ENCODE results near the gene UBL7. TPM values are rescaled to one million over a fixed set of nuclear protein-coding genes. Genes with fewer than 3 reads are reported as not detected.

The UBL7 gene
- total and polyA plus RNA-seq, 2 of the 8 experiments (the other 6 are each of a cell fraction or from before 2014, with no cell fraction given) = 71.5 to 183 TPM

- FAIRE-seq (no peak), DNase-seq (ENCODE audit: low read depth in 1 of 2, low spot score in 2 of 2) (no peak)
- Histone ChIP-seq H4K91ac (replicated peaks; ENCODE audit: insufficient read length, low read length) (no peak overlapping the region), H3K23ac (ENCODE audit: insufficient read length) (no peak overlapping the region), H2AFZ (ENCODE audit: low read length) (no peak overlapping the region), H3K4me3 (ENCODE audit: extremely low read depth in 1 of 4, insufficient read depth in 2 of 4, low read depth in 3 of 4, low read length in 4 of 4) (peak overlapping the region; percentile 79 to 97 (median 85)), H3K18ac (ENCODE audit: extremely low read depth, low read length) (no peak overlapping the region), H3K23me2 (ENCODE audit: low read depth, low read length) (peaks cover 15% of the 10 kb centered on the region), H3K36me3 (ENCODE audit: control insufficient read depth in 2 of 4, insufficient read depth in 4 of 4, low read length in 3 of 4) (peaks cover 0 to 5% (median 2%) of the 10 kb centered on the region in 4 experiments; a peak in 3 of 8 replicates), H2BK20ac (ENCODE audit: low read length) (no peak overlapping the region), H3K79me1 (ENCODE audit: low read depth, low read length) (no peaks in the 10 kb centered on the region; the same call in 1 of the 2 replicates), H3K4me2 (ENCODE audit: insufficient read depth in 1 of 2, low read depth in 2 of 2, low read length in 2 of 2) (peak overlapping the region; percentile 76 to 81), H3K9ac (replicated peaks in 1 of 4; ENCODE audit: extremely low read depth in 1 of 4, low read depth in 3 of 4, low read length in 3 of 4) (peak overlapping the region in 3 of 4 experiments; percentile 41 to 78 (median 72); a peak in 4 of 7 replicates), H3K27me3 (replicated peaks in 1 of 4; ENCODE audit: control insufficient read depth in 3 of 4, extremely low read depth in 1 of 4, insufficient read depth in 3 of 4, low read length in 3 of 4) (no peaks in the 10 kb centered on the region), H3K4me1 (replicated peaks in 1 of 4; ENCODE audit: control insufficient read depth in 3 of 4, insufficient read depth in 4 of 4, low read length in 3 of 4) (no peaks in the 10 kb centered on the region; a peak in 1 of 7 replicates), H4K5ac (ENCODE audit: insufficient read length, low read depth, low read length) (no peak overlapping the region), H2BK15ac (ENCODE audit: low read length) (no peak overlapping the region), H4K8ac (ENCODE audit: extremely low read depth, insufficient read depth, low read length) (no peak overlapping the region), H3K4ac (replicated peaks; ENCODE audit: insufficient read length, low read depth, low read length) (no peak overlapping the region), H3K9me3 (ENCODE audit: insufficient read depth in 2 of 2, low read depth in 1 of 2, low read length in 1 of 2) (no peaks in the 10 kb centered on the region; a peak in 1 of 4 replicates), H2BK12ac (ENCODE audit: low read depth, low read length) (no peak overlapping the region), H3K56ac (replicated peaks; ENCODE audit: insufficient read length, low read depth, low read length) (no peak overlapping the region), H3K14ac (ENCODE audit: insufficient read length) (no peak overlapping the region), H2AK5ac (ENCODE audit: low read depth, low read length) (no peak overlapping the region), H2BK5ac (ENCODE audit: low read depth, low read length) (peak overlapping the region; percentile 89; the same call in 1 of the 2 replicates), H2BK120ac (replicated peaks; ENCODE audit: low read depth, low read length) (no peak overlapping the region), H3K27ac (ENCODE audit: low read depth, low read length) (no peak overlapping the region), H4K20me1 (replicated peaks in 1 of 2; ENCODE audit: control insufficient read depth in 1 of 2, insufficient read depth in 2 of 2, low read length in 2 of 2) (no peaks in the 10 kb centered on the region), H3K79me2 (ENCODE audit: control insufficient read depth in 1 of 2, insufficient read depth in 2 of 2, low read length in 2 of 2) (peaks cover 0 to 15% of the 10 kb centered on the region in 2 experiments; a peak in 2 of 4 replicates)
- ChIA-PET CTCF (ENCODE audit: partially characterized antibody) (interaction anchor here (0.6 to 9.1 kb wide), 13 partner anchors 17 to 121 kb away, joined by 3 to 78 read pairs (median 5); no protein-coding TSS in a partner anchor), POLR2A (ENCODE audit: partially characterized antibody) (interaction anchor here (0.6 to 3.2 kb wide), 18 partner anchors 10 to 1295 kb away, joined by 3 to 25 read pairs (median 5); partner anchors contain the start of genes ARID3B and CLK3)
- WGBS, 2 experiments (ENCODE audit: extremely low coverage in 1 of 2, insufficient coverage in 1 of 2, insufficient read length in 1 of 2, insufficient replicate concordance in 2 of 2, low coverage in 1 of 2, low lambda C conversion rate in 2 of 2, missing lambda C conversion rate in 1 of 2) = 46% methylated on average over 8 of the region's 8 CpGs; no CpG with 5 or more reads in 1 of the 2 experiments
- 0 out of 2 replicates have a peak, but pooled peaks have one; percentile 27 for TF ChIP-seq TEAD4 (IDR thresholded peaks at IDR 0.05; ENCODE audit: low read depth, low read length)
- no peak for TF ChIP-seq MAX (IDR thresholded peaks at IDR 0.05)
Observed at GRCh38 chr15:74461847-74462511, 1.0 kb upstream of the UBL7 start.

Data from H1 (cell line).